ENCODE data around the gene CD82. TPM values are rescaled to one million over a fixed set of nuclear protein-coding genes. Genes with fewer than 3 reads are reported as not detected.
"Not testable (repeated sequence)": the region's sequence is repeated elsewhere in the genome, so short reads cannot be mapped to it uniquely, and the experiment has no call there.

Gene CD82
- total and polyA plus RNA-seq, 9 donors, result 6.9 to 74.9 (median 29.5) TPM

GRCh38 chr11:44559207-44559939 lies 6.1 kb upstream of the CD82 start:
- Histone ChIP-seq H3K27me3 (no peaks in the 10 kb centered on the region), H3K9me3 (no peaks in the 10 kb centered on the region), H3K36me3 (no peaks in the 10 kb centered on the region), H3K4me3 (no peak overlapping the region), H3K4me1 (ENCODE audit: insufficient read depth) (peaks cover 9% of the 10 kb centered on the region), H3K27ac (no peak overlapping the region)
- no peak for DNase-seq
- 79% methylated on average over 9 of the region's 9 CpGs for WGBS, 3 donors
- TF ChIP-seq EP300 (IDR thresholded peaks at IDR 0.05) (no peak), POLR2A (IDR thresholded peaks at IDR 0.05) (no peak), CTCF (IDR thresholded peaks at IDR 0.05) (no peak)
- intact Hi-C loops (cut with DNase I), result loop anchor here in 3 of 4 donors (5.0 to 10.0 kb wide), 2 partner anchors 165 to 353 kb away; partner anchors contain the start of gene TSPAN18 (in 2 of the 3)

GRCh38 chr11:44559940-44560300 lies 5.5 kb upstream of the CD82 start:
- 91 to 96% (median 93%) methylated on average over 7 of the region's 7 CpGs for WGBS, 3 donors
- not testable (repeated sequence) for H3K9me3 ChIP-seq, H3K27me3 ChIP-seq, H3K36me3 ChIP-seq, DNase-seq, H3K27ac ChIP-seq, H3K4me3 ChIP-seq
- intact Hi-C loops (cut with DNase I), result loop anchor here in 3 of 4 donors (2.0 to 10.0 kb wide), 3 partner anchors 55 to 352 kb away; partner anchors contain the start of gene TSPAN18 (in 2 of the 3)
- peaks cover 11% of the 10 kb centered on the region for H3K4me1 ChIP-seq (ENCODE audit: insufficient read depth)

- peaks cover 11% of the 10 kb centered on the region for H3K4me1 ChIP-seq (ENCODE audit: insufficient read depth)
- H3K27me3 ChIP-seq, result no peaks in the 10 kb centered on the region
- intact Hi-C loops (cut with DNase I), result loop anchor here in 1 of 4 donors (2.0 kb wide), 1 partner anchor 53 kb away; no protein-coding TSS in a partner anchor
- DNase-seq, result no peak
- no peak overlapping the region for H3K4me3 ChIP-seq
- no peaks in the 10 kb centered on the region for H3K9me3 ChIP-seq
- H3K36me3 ChIP-seq, result no peaks in the 10 kb centered on the region
- TF ChIP-seq POLR2A (IDR thresholded peaks at IDR 0.05), result no peak
- no peak for TF ChIP-seq CTCF (IDR thresholded peaks at IDR 0.05)
- TF ChIP-seq EP300 (IDR thresholded peaks at IDR 0.05), result no peak
- 95 to 100% (median 97%) methylated on average over 3 of the region's 3 CpGs for WGBS, 3 donors
- H3K27ac ChIP-seq, result no peak overlapping the region
These were observed 4.1 kb upstream of the CD82 start for GRCh38 chr11:44561275-44561805.

GRCh38 chr11:44561964-44562734 lies 3.3 kb upstream of the CD82 start:
- no peak for DNase-seq
- Histone ChIP-seq H3K27me3 (no peaks in the 10 kb centered on the region), H3K4me1 (ENCODE audit: insufficient read depth) (peaks cover 11% of the 10 kb centered on the region), H3K9me3 (no peaks in the 10 kb centered on the region), H3K36me3 (no peaks in the 10 kb centered on the region), H3K27ac (no peak overlapping the region), H3K4me3 (no peak overlapping the region)
- intact Hi-C loops (cut with DNase I), result loop anchor here in 1 of 4 donors (2.0 kb wide), 1 partner anchor 53 kb away; no protein-coding TSS in a partner anchor
- 95 to 96% (median 96%) methylated on average over 8 of the region's 8 CpGs for WGBS, 3 donors
- TF ChIP-seq POLR2A (IDR thresholded peaks at IDR 0.05) (no peak), EP300 (IDR thresholded peaks at IDR 0.05) (no peak), CTCF (IDR thresholded peaks at IDR 0.05) (no peak)
